GOT3 (cell line): ENCODE measurements around the gene CCNL2.
"Not testable (repeated sequence)": the region's sequence is repeated elsewhere in the genome, so short reads cannot be mapped to it uniquely, and the experiment has no call there.

Experiments
- DNase-seq: peaks from one replicate; lab custom pipeline; 2025; ENCODE audit warnings: mixed read lengths; lab: John Stamatoyannopoulos, UW

Gene CCNL2

DNA sequence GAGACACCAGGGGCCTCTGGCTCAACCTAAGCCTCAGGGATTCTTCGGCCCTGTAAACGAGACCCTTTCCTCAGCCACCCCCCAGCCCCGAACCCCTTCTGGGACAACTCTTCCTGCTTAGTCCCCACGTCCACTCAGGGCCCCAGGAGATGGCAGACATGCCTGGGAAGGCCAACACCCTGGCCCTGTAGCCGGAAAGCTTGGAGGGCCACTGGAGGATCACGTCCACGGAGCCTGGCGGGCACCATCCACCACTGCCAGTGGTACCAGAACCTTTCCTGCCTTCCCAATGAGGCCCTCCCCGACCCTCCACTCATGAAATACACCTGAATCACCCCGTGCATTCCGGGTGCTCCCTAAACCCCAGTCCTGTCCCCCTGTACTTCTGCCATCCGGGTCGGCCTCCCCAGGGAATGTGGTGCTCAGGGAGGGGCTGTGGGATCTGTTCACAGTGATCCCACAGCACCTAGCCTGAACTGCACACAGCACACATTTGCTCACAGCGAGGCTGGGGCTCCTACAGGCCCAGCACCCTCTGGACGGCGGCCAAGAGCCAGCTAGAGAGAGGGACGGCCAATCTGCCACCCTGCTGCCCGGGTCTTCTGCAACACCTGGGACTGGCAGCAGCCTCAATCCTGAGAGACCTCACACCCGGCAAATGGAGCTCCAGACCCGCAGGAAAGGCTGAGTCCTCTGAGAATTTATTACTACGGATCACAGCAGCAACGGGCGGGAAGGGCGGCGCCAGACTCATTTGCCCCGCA lies 25.9 kb downstream of the CCNL2 start:
- DNase-seq, result no peak

DNA sequence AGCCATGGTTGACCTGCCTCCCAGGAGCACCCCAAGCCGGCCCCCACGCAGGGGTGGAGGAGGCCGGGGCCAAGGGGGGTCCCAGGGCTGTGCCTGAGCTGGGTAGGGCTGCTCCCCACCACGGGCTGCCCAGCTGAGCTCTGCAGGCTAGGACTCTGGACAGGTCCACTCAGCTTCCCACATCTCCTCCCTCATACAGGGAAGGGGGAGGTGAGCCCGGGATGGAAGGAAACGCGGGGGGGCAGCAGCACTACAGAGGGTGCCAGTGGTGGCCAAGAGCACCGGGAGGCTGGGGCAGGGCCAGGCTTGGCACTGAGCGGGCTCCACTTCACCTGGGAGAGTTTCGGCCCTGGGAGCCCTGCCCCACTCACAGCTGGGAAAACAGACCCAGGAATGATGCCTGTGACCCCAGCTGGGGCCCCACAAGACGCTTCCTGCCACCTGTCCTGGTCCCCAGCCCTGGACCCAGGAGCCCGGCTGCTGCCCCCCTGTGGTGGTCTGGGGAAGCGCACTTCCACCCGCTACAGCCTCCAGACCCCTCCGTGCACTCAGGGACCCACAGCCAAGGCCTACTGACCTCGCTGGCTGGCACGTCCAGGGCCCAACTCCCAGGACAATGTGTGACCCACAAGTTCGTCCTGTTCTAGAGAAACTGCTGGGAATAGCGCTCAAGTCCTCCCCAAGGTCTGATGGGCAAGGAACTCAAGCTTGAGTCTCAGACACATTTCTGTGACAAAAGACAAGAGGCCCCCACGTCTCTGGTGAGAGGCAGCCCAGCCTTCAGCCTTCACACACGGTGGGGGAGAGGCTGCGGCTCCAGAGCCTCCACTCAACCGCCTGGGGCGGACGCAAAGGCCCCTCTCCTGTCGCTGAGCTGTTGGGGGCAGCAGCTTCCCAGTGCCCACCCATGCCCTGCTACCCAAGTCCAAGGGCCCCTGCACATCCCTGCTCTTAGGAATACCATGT lies 27.1 kb downstream of the CCNL2 start:
- DNase-seq, result no peak

DNA sequence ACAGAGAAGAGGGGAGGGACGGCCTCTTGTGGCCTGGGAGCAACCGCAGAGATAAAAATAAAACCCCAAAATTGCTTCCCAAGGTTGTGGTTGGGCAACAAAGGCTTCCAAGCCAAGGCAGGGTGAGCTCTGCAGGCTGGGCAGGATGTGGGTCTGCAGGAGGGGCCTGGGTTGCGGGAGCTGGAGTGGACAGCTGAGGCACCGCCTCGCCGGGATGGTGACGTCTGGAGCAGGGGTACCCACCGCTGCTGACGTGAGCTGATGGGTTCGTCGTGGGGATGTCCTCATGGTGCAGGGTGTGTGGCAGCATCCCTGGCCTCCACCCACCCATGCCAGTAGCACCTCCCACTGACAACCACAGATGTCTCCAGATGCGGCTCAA lies 27.8 kb downstream of the CCNL2 start:
- no peak for DNase-seq

DNA sequence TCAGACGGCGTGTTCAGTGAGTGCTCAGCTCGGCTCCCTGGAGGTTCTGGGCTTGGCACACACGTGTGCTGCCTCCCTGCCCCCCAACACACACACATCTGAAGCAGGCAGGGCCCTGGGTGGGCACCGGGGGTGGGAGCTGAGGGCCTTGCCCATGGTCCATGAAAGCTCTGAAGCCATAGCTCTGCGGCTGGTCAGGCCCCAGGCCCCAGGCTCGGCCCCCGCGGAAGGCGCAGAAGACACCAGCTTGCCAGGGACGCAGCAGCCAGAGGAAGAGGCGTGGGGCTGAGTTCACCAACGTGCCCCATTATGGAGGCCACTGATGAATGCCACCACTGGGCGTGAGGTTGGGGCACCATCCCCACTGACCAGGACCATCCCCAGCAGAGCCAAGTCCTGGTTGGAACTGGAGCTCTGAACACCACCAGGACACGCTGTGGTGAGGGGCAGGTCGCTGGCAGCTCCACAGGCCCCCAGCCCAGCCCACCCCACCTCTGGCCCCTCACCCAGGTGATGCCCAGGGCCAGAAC lies 28.3 kb downstream of the CCNL2 start:
- no peak for DNase-seq

DNA sequence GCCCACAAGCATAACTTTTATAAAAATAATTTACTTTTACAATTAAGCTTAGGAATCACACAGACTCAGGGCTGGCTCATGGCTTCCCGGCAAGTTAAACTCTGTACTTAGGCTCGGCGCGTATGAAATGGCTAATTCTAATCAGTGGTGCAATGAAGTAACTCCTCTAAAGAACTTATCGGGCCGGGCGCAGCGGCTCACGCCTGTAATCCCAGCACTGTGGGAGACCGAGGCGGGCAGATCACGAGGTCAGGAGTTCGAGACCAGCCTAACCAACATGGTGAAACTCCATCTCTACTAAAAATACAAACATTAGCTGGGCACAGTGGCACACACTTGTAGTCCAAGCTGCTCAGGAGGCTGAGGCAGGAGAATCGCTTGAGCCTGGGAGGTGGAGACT lies 29.0 kb downstream of the CCNL2 start:
- not testable (repeated sequence) for DNase-seq

DNA sequence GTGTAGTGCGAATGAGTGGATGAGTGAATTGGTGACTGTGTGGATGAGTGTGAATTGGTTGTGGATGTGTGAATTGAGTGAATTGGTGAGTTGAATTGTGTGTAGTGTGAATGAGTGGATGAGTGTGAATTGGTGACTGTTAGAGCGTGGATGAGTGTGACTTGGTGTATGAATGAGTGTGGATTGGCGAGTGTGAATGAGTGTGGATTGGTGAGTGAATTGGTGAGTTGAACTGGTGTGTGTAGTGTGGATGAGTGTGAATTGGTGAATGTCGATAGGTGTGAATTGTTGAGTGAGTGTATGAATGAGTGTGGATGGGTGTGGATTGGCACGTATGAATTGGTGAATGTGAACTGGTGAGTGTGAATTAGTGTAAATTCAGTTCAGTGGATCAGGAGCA lies 31.8 kb downstream of the CCNL2 start:
- DNase-seq, result no peak

DNA sequence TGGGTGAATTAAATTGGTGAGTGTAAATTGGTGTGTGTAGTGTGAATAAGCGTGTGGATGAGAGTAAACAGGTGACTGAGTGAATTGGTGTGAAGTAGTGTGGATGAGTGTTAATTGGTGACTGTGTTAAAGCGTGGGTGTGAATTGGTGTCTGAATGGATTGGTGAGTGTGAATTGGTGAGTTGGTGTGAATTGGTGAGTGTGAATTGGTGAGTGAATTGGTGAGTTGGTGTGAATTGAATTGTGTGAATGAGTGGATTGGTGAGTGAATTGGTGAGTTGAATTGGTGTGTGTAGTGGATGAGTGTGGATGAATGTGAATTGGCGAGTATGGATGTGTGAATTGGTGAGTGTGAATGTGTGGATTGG lies 32.5 kb downstream of the CCNL2 start:
- DNase-seq, result no peak

DNA sequence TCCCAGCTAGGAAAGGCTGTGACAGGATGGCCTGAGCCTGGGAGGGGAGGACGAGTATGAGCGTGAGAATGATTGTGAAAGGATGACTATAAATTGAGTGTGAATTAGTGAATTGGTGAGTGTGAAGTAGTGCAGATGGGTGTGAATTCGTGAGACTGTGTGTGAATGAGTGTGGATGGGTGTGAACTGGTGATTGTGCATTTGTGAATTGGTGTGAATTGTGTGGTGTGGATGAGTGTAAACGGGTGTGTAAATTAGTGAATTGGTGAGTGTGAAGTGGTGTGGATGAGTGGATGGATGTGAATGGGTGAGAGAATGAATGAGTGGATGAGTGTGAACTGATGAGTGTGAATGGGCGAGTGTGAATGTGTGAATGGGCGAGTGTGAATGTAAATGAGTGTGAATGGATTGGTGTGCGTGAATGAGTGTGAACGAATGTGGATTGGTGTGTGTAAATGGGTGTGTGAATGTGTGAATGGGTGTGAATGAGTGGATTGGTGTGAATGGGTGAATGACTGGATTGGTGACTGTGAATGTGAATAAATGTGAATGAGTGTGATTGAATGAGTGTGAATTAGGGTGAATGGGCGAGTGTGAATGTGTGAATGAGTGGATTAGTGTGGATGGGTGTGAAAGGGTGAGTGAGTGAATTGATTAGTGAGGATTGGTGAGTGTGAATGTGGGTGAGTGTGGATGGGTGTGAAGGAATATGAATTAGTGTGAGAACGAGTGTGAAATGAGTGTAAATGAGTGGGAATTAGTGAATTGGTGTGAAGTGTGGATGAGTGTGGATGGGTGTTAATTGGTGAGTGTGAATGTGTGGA lies 33.0 kb downstream of the CCNL2 start:
- no peak for DNase-seq

DNA sequence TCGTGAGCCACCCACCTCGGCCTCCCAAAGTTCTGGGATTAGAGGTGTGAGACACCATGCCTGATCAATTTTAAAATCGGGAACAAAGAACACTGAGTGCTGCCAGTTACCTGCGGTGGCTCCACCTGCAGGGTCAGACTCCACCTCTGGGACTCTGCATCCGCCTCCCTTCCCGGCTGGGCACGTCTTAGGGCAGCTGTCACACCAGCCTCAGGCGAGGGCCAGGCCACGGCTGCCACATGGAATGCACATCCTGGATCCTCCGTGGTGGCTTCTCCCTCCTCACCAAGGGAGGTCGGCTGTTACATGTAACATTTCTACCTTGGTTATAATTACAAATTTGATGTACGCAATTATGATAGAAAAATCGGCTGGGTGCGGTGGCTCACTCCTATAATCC lies 34.9 kb downstream of the CCNL2 start:
- DNase-seq, result no peak

DNA sequence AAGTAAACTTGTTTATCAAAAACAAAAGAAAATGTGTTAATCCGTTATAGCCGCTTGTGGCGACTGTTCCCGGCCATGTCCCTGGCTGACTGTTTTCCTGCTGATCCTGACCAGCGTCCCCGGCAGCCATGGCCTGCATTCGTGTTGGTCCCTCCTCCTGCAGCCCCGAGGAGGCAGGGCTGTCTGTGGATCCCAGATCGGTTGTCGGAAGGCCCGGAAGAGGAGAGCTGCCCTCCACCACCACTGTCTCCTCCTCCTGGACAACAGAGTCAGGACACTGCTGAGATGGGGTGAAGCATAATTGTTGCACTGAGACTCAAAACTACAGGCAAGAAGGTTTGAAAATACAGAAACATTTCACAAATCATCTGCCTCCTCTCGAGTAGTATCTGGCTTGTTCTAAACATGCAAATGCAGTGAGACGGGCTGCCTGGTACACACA lies 37.1 kb downstream of the CCNL2 start:
- DNase-seq, result no peak

DNA sequence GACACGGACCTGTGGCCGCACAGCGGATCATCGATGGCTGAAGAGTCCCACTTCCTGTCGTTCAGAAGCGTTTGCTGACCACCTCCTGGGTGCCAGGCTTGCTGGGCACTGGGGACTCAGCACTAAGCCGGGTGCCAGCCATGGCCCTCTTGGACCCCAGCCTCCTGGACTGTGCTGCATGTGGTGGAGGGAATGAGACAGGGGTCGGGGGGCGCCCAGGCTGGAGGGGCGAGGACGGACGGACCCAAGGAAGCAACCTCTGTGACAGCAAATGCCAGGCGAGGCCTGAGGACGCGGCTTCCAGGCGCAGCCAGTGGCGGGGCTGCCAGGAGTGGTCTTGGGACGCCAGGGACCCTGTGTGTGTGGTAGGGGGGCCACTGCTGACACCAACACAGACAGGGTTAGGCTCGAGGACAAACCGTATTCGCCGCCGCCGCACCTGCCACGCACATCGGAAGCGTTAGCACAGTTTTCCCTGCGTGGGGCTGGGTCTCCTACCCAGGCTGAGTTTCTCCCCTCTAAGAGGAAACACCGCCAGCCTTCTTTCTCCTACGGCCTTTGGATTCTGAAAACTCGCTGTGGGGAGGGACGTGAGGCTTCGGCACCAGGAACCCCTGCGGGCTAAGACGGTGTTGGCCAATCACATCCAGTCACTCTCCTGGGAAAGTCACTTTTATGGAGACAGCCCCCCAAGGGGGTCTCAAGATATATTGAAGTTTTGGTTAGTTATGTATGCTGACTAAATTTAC lies 37.7 kb downstream of the CCNL2 start:
- no peak for DNase-seq

DNA sequence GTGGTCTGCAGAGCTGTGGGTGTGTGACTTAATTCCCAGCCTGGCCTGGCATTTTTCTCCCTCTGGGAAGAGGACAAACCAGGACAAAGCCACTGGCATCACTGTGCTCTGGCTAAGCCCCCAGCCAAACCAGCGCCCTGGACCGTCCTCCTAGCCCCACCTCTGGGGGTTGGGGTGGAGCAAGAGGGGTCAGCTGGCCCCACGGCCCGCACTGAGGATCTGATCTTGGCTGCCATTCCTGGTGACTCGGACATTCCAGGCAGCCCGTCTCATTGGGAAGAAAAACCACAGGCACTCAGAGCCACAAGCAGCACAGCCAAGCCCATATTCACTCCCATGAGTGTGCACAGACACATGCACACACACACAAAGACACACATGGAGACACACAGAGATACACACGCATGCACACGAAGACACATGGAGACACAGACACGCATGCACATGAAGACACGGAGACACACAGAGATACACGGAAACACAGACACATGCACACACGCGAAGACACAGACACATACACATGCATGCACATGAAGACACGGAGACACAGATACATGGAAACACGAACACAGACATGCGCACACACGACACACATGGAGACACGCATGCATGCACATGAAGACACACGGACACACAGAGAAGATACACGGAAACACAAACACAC lies 38.5 kb downstream of the CCNL2 start:
- DNase-seq, result peak; percentile 70

DNA sequence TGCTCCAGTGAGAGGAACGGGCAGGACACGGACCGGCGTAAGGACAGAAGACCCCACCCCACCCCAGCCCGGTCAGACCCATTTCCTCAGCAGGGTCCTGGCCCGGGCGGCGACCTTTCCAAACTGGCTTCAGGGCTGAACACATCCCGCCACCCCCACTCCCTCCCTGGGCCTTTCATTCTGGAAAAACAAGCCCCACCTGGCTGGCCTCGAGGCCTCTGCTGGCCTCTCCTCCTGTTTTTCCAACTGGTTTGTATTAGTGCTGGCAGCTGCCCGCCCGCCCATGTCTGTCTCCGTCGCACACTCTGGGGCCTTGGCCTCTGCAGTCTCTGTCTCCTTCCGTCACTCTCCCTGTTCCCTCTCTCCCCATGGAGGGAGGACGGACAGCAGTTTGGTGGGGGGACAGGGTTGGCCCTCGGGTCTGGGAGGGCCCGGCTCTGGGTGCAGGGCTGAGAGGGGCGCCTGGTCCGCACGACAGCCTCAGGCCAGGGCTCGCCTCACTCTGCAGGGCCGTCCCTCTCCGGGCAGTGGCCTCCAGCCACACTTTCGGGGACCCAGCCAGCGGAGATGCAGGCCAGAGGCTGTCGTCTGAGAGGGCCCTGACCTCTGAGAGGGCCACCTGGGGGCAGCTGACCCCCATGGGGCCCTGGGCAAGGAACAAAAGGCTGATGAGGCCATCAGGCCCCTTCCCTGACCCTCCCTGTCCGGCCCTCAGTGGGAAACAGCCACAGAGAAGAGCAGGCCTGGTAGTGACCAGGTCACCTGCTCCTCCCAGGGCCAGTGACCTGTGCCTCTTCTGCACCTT lies 39.3 kb downstream of the CCNL2 start:
- no peak for DNase-seq

DNA sequence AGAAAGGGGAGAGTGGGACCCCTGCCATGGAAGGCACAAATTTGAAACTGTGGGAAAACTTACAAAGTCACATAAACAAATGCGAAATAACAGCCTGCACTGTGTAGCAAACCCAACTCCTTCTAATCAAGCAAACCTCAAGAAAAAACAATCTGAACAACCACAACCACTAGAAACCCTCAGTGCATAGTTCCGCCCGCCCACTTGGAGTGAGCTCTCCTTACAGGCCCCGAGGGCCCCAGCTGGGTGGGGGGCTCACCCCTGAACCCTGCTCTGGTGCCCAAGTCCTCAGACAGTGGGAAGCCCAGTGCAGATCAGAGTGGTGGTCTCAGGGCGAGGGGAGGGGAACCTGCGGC lies 39.8 kb downstream of the CCNL2 start:
- no peak for DNase-seq

DNA sequence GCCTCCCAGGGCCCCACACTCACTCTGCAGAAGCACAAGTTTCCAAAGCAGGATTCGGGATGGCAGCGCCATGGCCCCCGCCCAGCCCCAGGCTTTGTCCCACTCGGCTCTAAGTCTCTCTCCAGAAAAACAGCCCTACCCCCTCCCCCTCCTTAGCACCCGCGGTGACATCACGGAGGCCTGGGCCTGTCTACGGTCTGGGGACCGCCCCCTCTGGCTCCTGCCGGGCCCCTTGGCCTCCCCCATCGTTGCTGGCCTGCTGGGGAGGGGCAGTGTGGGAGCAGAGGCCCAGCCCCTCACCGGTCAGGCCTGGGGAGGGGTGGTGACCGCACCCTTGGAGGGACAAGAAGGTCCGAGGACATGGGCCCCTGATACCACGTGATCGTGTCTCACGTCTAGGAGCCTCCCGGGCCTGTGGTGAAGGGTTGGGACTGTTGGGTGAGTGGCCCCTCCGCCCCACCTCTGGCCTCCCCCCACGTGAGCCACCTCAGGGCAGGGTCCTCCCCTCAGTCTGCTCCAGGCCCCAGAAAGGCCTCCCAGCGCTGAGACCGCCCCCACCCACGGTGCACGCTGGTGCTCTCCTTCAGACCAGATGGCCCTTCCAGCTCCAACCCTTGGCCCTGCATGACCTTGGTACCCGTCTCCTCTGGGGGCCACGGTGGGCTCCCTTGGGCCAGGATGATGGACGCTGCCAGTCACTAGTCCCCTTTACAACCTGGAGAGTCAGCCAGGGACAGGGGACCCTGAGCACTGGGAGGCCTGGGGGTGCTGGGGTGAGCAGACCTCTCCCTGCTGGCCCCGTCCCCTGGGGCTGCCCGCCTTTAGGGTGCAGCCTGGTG lies 40.5 kb downstream of the CCNL2 start, which contains the start of gene MXRA8:
Gene MXRA8, minus strand, starts transcription at position 123 of the 839 bp plus-strand sequence. Its CDS starts 51 bp downstream, at position 72.
- peak; percentile 76 for DNase-seq

DNA sequence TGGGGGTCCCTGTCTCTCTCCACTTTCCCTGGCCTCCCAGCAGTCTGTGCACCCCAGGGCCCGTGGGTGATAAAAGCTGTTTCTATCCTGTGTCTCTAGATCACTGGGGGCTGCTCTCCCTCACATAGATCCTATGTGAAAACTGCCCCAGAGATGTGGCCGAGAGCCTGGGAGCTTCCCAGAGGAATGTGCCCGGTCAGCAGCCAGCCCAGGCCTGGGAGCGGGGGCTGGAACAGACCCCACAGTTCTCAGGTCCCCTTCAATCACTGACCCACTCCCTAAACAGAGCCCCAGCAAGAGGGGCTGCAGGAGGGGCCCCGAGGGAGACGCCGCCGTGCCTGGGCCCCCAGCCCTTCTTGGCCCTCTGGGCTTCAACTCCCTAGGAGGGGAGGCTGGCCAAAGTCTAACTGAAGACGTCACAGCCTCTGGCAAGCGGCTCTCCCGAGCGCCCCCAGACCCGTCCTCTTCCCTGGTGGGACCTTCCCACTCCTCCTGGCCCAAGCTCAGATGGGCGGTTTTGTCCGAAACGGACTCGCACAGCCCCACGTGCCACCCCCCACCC lies 41.2 kb downstream of the CCNL2 start:
- DNase-seq, result no peak

DNA sequence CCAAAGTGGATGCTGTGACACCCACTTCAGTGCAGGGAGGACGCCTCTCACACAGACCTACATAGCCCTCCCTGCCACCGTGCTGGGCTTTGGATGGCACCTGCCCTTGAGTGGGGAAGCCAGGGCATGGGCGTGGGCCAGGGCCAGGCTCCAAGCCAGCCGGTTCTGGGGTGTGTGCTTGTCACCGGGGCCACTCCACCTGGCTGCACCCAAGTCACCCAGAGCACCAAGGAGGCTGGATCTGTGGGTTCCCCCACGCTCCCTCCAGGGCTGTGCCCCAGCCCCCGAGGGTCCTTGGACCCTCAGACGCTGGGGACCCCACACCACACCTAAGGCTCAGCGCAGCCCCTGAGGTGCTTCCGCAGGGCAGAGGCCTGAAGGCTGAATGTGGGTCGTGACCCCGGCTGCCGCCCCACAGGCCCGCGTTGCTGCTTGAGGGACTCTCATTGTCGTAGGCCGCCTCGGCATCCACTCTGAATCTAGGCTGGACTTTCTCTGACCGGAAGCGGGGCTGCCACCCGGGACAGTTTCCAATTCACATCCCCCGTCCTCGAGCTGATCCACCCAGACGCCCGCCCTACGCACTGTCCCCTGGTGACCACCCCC lies 42.2 kb downstream of the CCNL2 start:
- no peak for DNase-seq

DNA sequence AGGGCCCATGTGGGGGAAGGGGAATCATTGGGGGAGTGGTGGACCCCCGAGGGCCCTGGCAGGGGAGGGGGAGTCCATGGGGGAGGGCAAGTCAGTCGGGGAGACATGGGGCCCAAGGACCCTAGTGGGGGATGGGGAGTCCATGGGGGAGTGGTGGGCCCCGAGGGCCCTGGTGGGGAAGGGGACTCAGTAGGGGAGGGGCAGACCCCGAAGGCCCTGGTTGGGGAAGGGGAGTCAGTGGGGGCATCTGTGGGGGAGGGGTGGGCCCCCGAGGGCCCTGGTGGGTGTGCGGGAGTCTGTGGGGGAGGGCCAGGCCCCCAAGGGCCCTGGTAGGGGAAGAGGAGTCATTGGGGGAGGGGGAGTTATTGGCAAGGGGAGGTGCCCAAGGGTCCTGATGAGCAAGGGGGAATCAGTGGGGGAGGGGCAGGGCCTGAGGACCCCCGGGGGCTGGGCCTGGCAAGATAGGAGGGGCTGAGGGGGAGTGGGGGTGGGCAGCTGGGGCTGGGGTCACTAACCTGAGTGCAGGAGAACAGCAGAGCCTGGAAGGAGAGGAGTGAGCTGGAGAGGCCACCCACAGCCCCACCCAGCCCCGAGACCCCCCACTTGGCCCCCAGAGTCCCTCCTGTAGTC lies 42.9 kb downstream of the CCNL2 start:
- no peak for DNase-seq
